ENCODE data around the gene SLC15A1. TPM values are rescaled to one million over a fixed set of nuclear protein-coding genes. Genes with fewer than 3 reads are reported as not detected.

Gene SLC15A1
- total RNA-seq, 4 donors from 2014 or later = not detected

DNA sequence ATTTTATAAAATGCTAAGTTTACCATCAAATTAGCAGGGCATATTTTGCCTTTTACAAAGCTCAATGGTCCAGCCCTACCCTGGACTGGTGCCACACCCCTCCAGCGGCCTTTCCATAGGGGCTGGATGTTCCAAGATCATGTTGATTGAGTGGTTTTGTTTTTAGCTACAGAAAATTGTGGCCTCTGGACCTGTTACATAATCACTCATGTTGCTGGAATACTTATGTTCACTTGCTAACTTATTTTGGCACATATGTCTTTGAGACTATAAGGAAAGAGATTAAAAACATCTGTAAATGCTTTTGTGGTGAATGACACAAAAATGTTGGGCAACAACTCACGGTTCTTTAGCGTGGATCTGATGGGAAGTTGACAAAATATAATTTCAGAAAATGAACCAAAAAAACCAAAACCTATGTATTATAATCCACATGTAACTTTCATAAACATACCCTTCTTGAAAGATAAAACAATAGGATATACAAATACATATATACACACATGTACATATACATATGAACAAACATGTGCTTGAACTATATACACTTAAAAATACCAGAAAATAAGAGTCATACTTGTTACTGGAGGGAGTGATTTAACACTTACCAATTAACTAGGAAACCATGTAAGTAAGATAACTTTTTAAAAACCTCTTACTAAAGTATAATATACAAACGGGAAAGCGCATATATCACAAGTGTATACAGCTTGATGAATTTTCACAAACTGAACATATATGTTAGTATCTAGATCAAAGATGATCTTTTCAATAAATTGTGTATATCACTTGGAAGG lies 46.6 kb upstream of the SLC15A1 start:
- in situ Hi-C loops (cut with MboI; ENCODE audit: low sequenced_read_pairs in 4 of 4) = no loop called here
- no peaks in the 10 kb centered on the region for H3K27me3 ChIP-seq
- no peak overlapping the region for H3K4me3 ChIP-seq
- H3K27ac ChIP-seq = no peak overlapping the region
- intact Hi-C loops (cut with DNase I; ENCODE audit: low total_unique reads) = no loop called here
- ATAC-seq (no peak), DNase-seq (no peak)
- H3K36me3 ChIP-seq = no peaks in the 10 kb centered on the region
- TF ChIP-seq, protein P1, sequence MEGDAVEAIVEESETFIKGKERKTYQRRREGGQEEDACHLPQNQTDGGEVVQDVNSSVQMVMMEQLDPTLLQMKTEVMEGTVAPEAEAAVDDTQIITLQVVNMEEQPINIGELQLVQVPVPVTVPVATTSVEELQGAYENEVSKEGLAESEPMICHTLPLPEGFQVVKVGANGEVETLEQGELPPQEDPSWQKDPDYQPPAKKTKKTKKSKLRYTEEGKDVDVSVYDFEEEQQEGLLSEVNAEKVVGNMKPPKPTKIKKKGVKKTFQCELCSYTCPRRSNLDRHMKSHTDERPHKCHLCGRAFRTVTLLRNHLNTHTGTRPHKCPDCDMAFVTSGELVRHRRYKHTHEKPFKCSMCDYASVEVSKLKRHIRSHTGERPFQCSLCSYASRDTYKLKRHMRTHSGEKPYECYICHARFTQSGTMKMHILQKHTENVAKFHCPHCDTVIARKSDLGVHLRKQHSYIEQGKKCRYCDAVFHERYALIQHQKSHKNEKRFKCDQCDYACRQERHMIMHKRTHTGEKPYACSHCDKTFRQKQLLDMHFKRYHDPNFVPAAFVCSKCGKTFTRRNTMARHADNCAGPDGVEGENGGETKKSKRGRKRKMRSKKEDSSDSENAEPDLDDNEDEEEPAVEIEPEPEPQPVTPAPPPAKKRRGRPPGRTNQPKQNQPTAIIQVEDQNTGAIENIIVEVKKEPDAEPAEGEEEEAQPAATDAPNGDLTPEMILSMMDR (IDR thresholded peaks at IDR 0.05 in 4 of 5, conservative IDR thresholded peaks at IDR 0.05 in 1 of 5) = no peak
- no peak for TF ChIP-seq POLR2A (IDR thresholded peaks at IDR 0.05)
- no peaks in the 10 kb centered on the region for H3K9me3 ChIP-seq
- H3K4me1 ChIP-seq = no peaks in the 10 kb centered on the region

DNA sequence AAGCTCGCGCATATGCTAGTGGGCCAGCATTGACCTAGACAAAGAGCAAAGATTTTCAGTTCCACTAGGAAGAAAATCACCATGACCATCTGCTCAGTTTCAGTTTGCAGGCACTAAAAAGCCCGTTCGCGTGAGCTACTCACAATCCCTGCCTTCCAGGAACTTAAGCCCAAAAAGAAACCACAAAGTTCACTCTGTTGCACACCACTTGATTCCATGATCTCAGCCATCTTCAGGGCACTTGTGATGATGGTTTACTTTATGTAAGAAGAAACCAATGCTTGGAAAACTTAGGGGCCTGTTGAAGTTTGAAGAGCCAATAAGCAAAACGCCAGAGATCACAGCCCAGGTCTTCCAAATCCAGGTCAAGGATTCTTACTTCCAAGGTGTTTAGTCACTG lies 45.0 kb upstream of the SLC15A1 start:
- in situ Hi-C loops (cut with MboI; ENCODE audit: low sequenced_read_pairs in 4 of 4) (no loop called here), intact Hi-C loops (cut with DNase I; ENCODE audit: low total_unique reads) (no loop called here)
- Histone ChIP-seq H3K36me3 (no peaks in the 10 kb centered on the region), H3K4me1 (no peaks in the 10 kb centered on the region), H3K4me3 (no peak overlapping the region), H3K9me3 (no peaks in the 10 kb centered on the region), H3K27ac (no peak overlapping the region), H3K27me3 (no peaks in the 10 kb centered on the region)
- DNase-seq (no peak), ATAC-seq (no peak)
- TF ChIP-seq POLR2A (IDR thresholded peaks at IDR 0.05) = no peak
- TF ChIP-seq, protein P1 (IDR thresholded peaks at IDR 0.05 in 4 of 5, conservative IDR thresholded peaks at IDR 0.05 in 1 of 5) = no peak

DNA sequence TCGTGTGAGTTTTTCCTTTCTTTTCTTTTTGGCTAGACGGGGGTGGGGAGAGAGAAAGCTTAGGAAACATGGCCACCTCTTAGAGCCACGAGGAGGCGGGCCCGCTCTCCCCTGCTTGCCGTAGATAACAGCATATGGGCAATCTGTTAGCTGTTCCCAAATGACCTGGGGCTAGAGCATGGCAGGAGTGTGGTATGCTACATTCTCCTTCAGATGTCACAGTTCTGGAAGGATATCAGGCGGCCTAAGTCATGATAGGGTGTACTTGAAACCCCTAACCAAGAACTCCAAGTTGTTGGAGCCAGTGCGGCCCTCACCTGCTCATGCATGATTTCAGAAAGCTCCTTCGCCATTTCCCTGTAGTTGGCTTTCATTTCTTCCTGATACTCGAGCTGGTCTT lies 44.3 kb upstream of the SLC15A1 start:
- ATAC-seq (no peak), DNase-seq (no peak)
- Histone ChIP-seq H3K27ac (no peak overlapping the region), H3K27me3 (no peaks in the 10 kb centered on the region), H3K4me3 (no peak overlapping the region), H3K9me3 (no peaks in the 10 kb centered on the region), H3K36me3 (no peaks in the 10 kb centered on the region), H3K4me1 (no peaks in the 10 kb centered on the region)
- in situ Hi-C loops (cut with MboI; ENCODE audit: low sequenced_read_pairs in 4 of 4) (no loop called here), intact Hi-C loops (cut with DNase I; ENCODE audit: low total_unique reads) (no loop called here)
- TF ChIP-seq, protein P1 (IDR thresholded peaks at IDR 0.05 in 4 of 5, conservative IDR thresholded peaks at IDR 0.05 in 1 of 5) = no peak
- no peak for TF ChIP-seq POLR2A (IDR thresholded peaks at IDR 0.05)

DNA sequence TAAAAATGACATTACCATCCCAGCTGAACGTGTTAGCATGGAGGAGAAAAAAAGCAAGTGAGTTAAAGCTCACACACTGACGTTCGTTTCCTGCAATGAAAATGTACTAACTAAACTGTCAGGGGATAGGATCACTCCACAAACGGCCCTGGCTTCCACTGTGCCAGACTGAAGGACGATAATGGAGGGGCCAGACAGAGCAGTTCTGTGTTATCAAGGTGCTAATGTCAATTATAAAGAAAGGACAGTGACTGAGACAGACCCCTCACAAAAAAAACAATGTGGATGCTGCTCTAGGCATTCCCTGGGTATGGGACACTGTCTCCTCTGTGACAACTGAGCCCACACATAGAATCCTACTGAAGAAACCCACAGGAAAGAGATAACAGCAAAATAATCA lies 43.7 kb upstream of the SLC15A1 start:
- Histone ChIP-seq H3K4me1 (no peaks in the 10 kb centered on the region), H3K9me3 (no peaks in the 10 kb centered on the region), H3K4me3 (no peak overlapping the region), H3K27ac (no peak overlapping the region), H3K36me3 (no peaks in the 10 kb centered on the region), H3K27me3 (no peaks in the 10 kb centered on the region)
- TF ChIP-seq, protein P1 (IDR thresholded peaks at IDR 0.05 in 4 of 5, conservative IDR thresholded peaks at IDR 0.05 in 1 of 5) = no peak
- TF ChIP-seq POLR2A (IDR thresholded peaks at IDR 0.05) = no peak
- in situ Hi-C loops (cut with MboI; ENCODE audit: low sequenced_read_pairs in 4 of 4) (no loop called here), intact Hi-C loops (cut with DNase I; ENCODE audit: low total_unique reads) (no loop called here)
- ATAC-seq = no peak
- DNase-seq = no peak

DNA sequence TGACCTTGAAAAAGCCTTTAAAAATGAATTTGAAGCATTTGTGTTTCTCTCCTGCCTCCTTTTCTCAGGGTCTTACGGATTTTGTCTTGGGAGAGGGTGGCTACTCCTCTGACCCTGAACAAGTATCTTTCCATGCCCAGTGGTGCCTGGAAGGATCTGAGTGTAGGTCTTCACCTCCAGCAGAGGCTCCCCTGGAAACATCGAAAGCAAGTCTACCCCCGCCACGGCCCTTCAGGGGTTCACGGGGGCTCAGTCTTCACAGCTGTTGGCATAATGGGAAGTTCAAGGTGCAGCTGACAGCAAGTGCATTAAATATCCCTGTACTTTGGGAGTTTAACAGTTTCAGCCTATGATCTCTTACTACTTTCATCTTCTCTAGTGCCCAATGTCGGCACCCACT lies 42.7 kb upstream of the SLC15A1 start:
- Histone ChIP-seq H3K9me3 (no peaks in the 10 kb centered on the region), H3K27me3 (no peaks in the 10 kb centered on the region), H3K4me3 (no peak overlapping the region), H3K4me1 (no peaks in the 10 kb centered on the region), H3K36me3 (no peaks in the 10 kb centered on the region), H3K27ac (no peak overlapping the region)
- DNase-seq = no peak
- TF ChIP-seq, protein P1 (IDR thresholded peaks at IDR 0.05 in 4 of 5, conservative IDR thresholded peaks at IDR 0.05 in 1 of 5) = no peak
- no peak for TF ChIP-seq POLR2A (IDR thresholded peaks at IDR 0.05)
- in situ Hi-C loops (cut with MboI; ENCODE audit: low sequenced_read_pairs in 4 of 4) = no loop called here
- ATAC-seq = no peak
- intact Hi-C loops (cut with DNase I; ENCODE audit: low total_unique reads) = no loop called here

Data from gastrocnemius medialis (tissue), 4 donors.